ENCODE measurements around the gene SEMA3C.

- TF ChIP-seq EZH2 (IDR thresholded peaks at IDR 0.05; ENCODE audit: borderline replicate concordance, low read depth, low read length, severe bottlenecking), result no peak
- TF ChIP-seq POLR2AphosphoS5 (IDR thresholded peaks at IDR 0.05; ENCODE audit: insufficient read depth, low read depth, low read length), result no peak
- TF ChIP-seq CTCF (IDR thresholded peaks at IDR 0.05; ENCODE audit: extremely low read depth in 1 of 2, insufficient read depth in 1 of 2, low read depth in 1 of 2, low read length in 2 of 2), result no peak
- no peak for TF ChIP-seq POLR2A (IDR thresholded peaks at IDR 0.05; ENCODE audit: low read depth, low read length)
- TF ChIP-seq MAX (IDR thresholded peaks at IDR 0.05; ENCODE audit: insufficient read depth, insufficient read length), result no peak
- no peak for TF ChIP-seq JUN (IDR thresholded peaks at IDR 0.05; ENCODE audit: borderline replicate concordance, insufficient read depth, insufficient read length, low read depth)
- no peak for TF ChIP-seq MYC (IDR thresholded peaks at IDR 0.05; ENCODE audit: low read depth, low read length)
- no peak for TF ChIP-seq FOS (IDR thresholded peaks at IDR 0.05; ENCODE audit: borderline replicate concordance, insufficient read depth, low read length)
These were observed 165.7 kb downstream of the SEMA3C start for GRCh38 chr7:80752954-80753690.
